Measurements from ENCODE around the gene ABHD8. TPM values are rescaled to one million over a fixed set of nuclear protein-coding genes. Genes with fewer than 3 reads are reported as not detected.

The ABHD8 gene
- total and polyA plus RNA-seq, 2 of the 13 experiments (the other 11 are each of a cell fraction or from before 2014, with no cell fraction given), result 6.3 to 7.2 TPM

- TF ChIP-seq, protein P1, sequence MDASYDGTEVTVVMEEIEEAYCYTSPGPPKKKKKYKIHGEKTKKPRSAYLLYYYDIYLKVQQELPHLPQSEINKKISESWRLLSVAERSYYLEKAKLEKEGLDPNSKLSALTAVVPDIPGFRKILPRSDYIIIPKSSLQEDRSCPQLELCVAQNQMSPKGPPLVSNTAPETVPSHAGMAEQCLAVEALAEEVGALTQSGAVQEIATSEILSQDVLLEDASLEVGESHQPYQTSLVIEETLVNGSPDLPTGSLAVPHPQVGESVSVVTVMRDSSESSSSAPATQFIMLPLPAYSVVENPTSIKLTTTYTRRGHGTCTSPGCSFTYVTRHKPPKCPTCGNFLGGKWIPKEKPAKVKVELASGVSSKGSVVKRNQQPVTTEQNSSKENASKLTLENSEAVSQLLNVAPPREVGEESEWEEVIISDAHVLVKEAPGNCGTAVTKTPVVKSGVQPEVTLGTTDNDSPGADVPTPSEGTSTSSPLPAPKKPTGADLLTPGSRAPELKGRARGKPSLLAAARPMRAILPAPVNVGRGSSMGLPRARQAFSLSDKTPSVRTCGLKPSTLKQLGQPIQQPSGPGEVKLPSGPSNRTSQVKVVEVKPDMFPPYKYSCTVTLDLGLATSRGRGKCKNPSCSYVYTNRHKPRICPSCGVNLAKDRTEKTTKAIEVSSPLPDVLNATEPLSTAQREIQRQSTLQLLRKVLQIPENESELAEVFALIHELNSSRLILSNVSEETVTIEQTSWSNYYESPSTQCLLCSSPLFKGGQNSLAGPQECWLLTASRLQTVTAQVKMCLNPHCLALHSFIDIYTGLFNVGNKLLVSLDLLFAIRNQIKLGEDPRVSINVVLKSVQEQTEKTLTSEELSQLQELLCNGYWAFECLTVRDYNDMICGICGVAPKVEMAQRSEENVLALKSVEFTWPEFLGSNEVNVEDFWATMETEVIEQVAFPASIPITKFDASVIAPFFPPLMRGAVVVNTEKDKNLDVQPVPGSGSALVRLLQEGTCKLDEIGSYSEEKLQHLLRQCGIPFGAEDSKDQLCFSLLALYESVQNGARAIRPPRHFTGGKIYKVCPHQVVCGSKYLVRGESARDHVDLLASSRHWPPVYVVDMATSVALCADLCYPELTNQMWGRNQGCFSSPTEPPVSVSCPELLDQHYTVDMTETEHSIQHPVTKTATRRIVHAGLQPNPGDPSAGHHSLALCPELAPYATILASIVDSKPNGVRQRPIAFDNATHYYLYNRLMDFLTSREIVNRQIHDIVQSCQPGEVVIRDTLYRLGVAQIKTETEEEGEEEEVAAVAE (CRISPR knock-in tag; IDR thresholded peaks at IDR 0.05; ENCODE audit: borderline replicate concordance), result no peak
- TF ChIP-seq, protein P2, sequence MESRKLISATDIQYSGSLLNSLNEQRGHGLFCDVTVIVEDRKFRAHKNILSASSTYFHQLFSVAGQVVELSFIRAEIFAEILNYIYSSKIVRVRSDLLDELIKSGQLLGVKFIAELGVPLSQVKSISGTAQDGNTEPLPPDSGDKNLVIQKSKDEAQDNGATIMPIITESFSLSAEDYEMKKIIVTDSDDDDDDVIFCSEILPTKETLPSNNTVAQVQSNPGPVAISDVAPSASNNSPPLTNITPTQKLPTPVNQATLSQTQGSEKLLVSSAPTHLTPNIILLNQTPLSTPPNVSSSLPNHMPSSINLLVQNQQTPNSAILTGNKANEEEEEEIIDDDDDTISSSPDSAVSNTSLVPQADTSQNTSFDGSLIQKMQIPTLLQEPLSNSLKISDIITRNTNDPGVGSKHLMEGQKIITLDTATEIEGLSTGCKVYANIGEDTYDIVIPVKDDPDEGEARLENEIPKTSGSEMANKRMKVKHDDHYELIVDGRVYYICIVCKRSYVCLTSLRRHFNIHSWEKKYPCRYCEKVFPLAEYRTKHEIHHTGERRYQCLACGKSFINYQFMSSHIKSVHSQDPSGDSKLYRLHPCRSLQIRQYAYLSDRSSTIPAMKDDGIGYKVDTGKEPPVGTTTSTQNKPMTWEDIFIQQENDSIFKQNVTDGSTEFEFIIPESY (CRISPR knock-in tag; IDR thresholded peaks at IDR 0.05), result peak; percentile 45; the same call in 1 of the 2 replicates
- no peak for TF ChIP-seq ZNF431 (CRISPR knock-in tag; IDR thresholded peaks at IDR 0.05; ENCODE audit: borderline replicate concordance, low read depth)
- no peak for TF ChIP-seq ZBTB42 (CRISPR knock-in tag; IDR thresholded peaks at IDR 0.05)
- no peak for TF ChIP-seq SMAD1 (CRISPR knock-in tag; IDR thresholded peaks at IDR 0.05; ENCODE audit: borderline replicate concordance, low read depth)
- 0 out of 2 replicates have a peak, but pooled peaks have one; percentile 38 for TF ChIP-seq ZNF143 (CRISPR knock-in tag; IDR thresholded peaks at IDR 0.05)
- no peak for TF ChIP-seq NBN (conservative IDR thresholded peaks at IDR 0.05)
- TF ChIP-seq ZNF282 (IDR thresholded peaks at IDR 0.05; ENCODE audit: partially characterized antibody), result no peak
- TF ChIP-seq HOXD1 (CRISPR knock-in tag; IDR thresholded peaks at IDR 0.05), result no peak
- TF ChIP-seq ZNF337 (CRISPR knock-in tag; IDR thresholded peaks at IDR 0.05; ENCODE audit: borderline replicate concordance, low read depth), result no peak
- no peak for TF ChIP-seq TSC22D2 (CRISPR knock-in tag; IDR thresholded peaks at IDR 0.05; ENCODE audit: borderline replicate concordance)
- TF ChIP-seq RARG (CRISPR knock-in tag; IDR thresholded peaks at IDR 0.05; ENCODE audit: low read depth), result no peak
- no peak for TF ChIP-seq NR1H2 (CRISPR knock-in tag; IDR thresholded peaks at IDR 0.05; ENCODE audit: borderline replicate concordance, low read depth)
- no peak for TF ChIP-seq ZNF329 (CRISPR knock-in tag; IDR thresholded peaks at IDR 0.05; ENCODE audit: low read depth)
- TF ChIP-seq ZNF543 (CRISPR knock-in tag; IDR thresholded peaks at IDR 0.05), result no peak
- TF ChIP-seq ZNF713 (CRISPR knock-in tag; IDR thresholded peaks at IDR 0.05), result no peak
- peak; percentile 45; the same call in 1 of the 2 replicates for TF ChIP-seq ELF3 (CRISPR knock-in tag; IDR thresholded peaks at IDR 0.05)
- no peak for TF ChIP-seq DNMT1 (CRISPR knock-in tag; IDR thresholded peaks at IDR 0.05)
- TF ChIP-seq U2AF2 (IDR thresholded peaks at IDR 0.05; ENCODE audit: low read depth, low read length), result no peak
- TF ChIP-seq GABPB1 (CRISPR knock-in tag; IDR thresholded peaks at IDR 0.05), result peak; percentile 43; the same call in 1 of the 2 replicates
- TF ChIP-seq SP2 (CRISPR knock-in tag; IDR thresholded peaks at IDR 0.05), result no peak
- no peak for TF ChIP-seq ATAD3A (CRISPR knock-in tag; IDR thresholded peaks at IDR 0.05)
- no peak for TF ChIP-seq NAIF1 (CRISPR knock-in tag; IDR thresholded peaks at IDR 0.05; ENCODE audit: borderline replicate concordance)
- TF ChIP-seq, protein P3, sequence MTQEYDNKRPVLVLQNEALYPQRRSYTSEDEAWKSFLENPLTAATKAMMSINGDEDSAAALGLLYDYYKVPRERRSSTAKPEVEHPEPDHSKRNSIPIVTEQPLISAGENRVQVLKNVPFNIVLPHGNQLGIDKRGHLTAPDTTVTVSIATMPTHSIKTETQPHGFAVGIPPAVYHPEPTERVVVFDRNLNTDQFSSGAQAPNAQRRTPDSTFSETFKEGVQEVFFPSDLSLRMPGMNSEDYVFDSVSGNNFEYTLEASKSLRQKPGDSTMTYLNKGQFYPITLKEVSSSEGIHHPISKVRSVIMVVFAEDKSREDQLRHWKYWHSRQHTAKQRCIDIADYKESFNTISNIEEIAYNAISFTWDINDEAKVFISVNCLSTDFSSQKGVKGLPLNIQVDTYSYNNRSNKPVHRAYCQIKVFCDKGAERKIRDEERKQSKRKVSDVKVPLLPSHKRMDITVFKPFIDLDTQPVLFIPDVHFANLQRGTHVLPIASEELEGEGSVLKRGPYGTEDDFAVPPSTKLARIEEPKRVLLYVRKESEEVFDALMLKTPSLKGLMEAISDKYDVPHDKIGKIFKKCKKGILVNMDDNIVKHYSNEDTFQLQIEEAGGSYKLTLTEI (CRISPR knock-in tag; conservative IDR thresholded peaks at IDR 0.05), result no peak
These were observed 43.0 kb upstream of the ABHD8 start (continued) for GRCh38 chr19:17346109-17346671.
